GM19438 (cell line): ENCODE results near the gene NKG7.
"Not testable (repeated sequence)": the region's sequence is repeated elsewhere in the genome, so short reads cannot be mapped to it uniquely, and the experiment has no call there.

ENCODE experiments used
- ATAC-seq: cut with Tn5 transposase; IDR thresholded peaks from one replicate; pipeline ENCODE4 v1.9.1; 2021; ENCODE audit warnings: low read depth; ENCODE audit not compliant: unreplicated experiment

Gene NKG7

GRCh38 chr19:51372649-51373504, at the start of gene NKG7:
NKG7 (minus strand) TSS chr19:51372654; CDS start chr19:51372535, 119 bp downstream.
- no peak for ATAC-seq

- no peak for ATAC-seq
Measured at GRCh38 chr19:51422053-51422448, 49.6 kb upstream of the NKG7 start.

- ATAC-seq = no peak
Measured at GRCh38 chr19:51421229-51422052, 49.0 kb upstream of the NKG7 start.

- ATAC-seq = not testable (repeated sequence)
Measured at GRCh38 chr19:51420511-51420910, 48.1 kb upstream of the NKG7 start.

GRCh38 chr19:51418707-51419106, 46.3 kb upstream of the NKG7 start:
- no peak for ATAC-seq

GRCh38 chr19:51417810-51418157, 45.3 kb upstream of the NKG7 start:
- ATAC-seq = peak; percentile 29

- peak; percentile 68 for ATAC-seq
Measured at GRCh38 chr19:51417107-51417809, 44.8 kb upstream of the NKG7 start, which contains the start of gene SIGLEC10. SIGLEC10 (minus strand) TSS chr19:51417642; CDS start chr19:51417581, 61 bp downstream.

GRCh38 chr19:51416422-51416821, 44.0 kb upstream of the NKG7 start:
- not testable (repeated sequence) for ATAC-seq

GRCh38 chr19:51415187-51415586, 42.7 kb upstream of the NKG7 start:
- ATAC-seq = no peak

GRCh38 chr19:51410950-51411748, 38.7 kb upstream of the NKG7 start:
- ATAC-seq = no peak

- no peak for ATAC-seq
Measured at GRCh38 chr19:51407511-51408131, 35.2 kb upstream of the NKG7 start.

GRCh38 chr19:51402117-51402516, 29.7 kb upstream of the NKG7 start:
- ATAC-seq = no peak

GRCh38 chr19:51399936-51400335, 27.5 kb upstream of the NKG7 start:
- not testable (repeated sequence) for ATAC-seq

GRCh38 chr19:51399231-51399630, 26.8 kb upstream of the NKG7 start:
- ATAC-seq = no peak

- no peak for ATAC-seq
Measured at GRCh38 chr19:51398096-51398704, 25.7 kb upstream of the NKG7 start.

GRCh38 chr19:51397453-51397852, 25.0 kb upstream of the NKG7 start:
- not testable (repeated sequence) for ATAC-seq

- ATAC-seq = no peak
Measured at GRCh38 chr19:51396175-51396574, 23.7 kb upstream of the NKG7 start.

GRCh38 chr19:51394050-51394836, 21.8 kb upstream of the NKG7 start:
- ATAC-seq = peak; percentile 79
